Muscle layer of colon (tissue), 2 donors: ENCODE data around the gene ENG.
A peak's percentile ranks its signal among the peaks of the same experiment; 100 is the strongest.

Experiments used
- H3K27ac ChIP-seq: one replicate; pipeline ENCODE4 v1.7.0; 2013; ENCODE audit warnings: low read depth, mild to moderate bottlenecking, low read length, moderate library complexity
- H3K27me3 ChIP-seq, 2 donors: one replicate each; pipeline ENCODE4 v1.7.0; 2013; ENCODE audit warnings: low read length in 2 of 2, mild to moderate bottlenecking in 2 of 2; ENCODE audit not compliant: insufficient read depth in 2 of 2, control insufficient read depth in 1 of 2
- H3K36me3 ChIP-seq: one replicate; pipeline ENCODE4 v1.7.0; 2013; ENCODE audit warnings: mild to moderate bottlenecking, low read length; ENCODE audit not compliant: insufficient read depth
- H3K4me1 ChIP-seq: one replicate; pipeline ENCODE4 v1.7.0; 2013; ENCODE audit warnings: mild to moderate bottlenecking, low read length; ENCODE audit not compliant: insufficient read depth
- H3K4me3 ChIP-seq, 2 donors: one replicate each; pipeline ENCODE4 v1.7.0; 2013; ENCODE audit warnings: low read length in 2 of 2, low read depth in 1 of 2, mild to moderate bottlenecking in 1 of 2, moderate library complexity in 1 of 2
- H3K9ac ChIP-seq: one replicate; pipeline ENCODE4 v1.7.0; 2013; ENCODE audit warnings: low read length
- H3K9me3 ChIP-seq: one replicate; pipeline ENCODE4 v1.7.0; 2013; ENCODE audit warnings: mild to moderate bottlenecking, low read length
- donor health status: abdominal sarcoma.
- donor health status: Adenocarcinoma of cecum.

ENG gene

DNA sequence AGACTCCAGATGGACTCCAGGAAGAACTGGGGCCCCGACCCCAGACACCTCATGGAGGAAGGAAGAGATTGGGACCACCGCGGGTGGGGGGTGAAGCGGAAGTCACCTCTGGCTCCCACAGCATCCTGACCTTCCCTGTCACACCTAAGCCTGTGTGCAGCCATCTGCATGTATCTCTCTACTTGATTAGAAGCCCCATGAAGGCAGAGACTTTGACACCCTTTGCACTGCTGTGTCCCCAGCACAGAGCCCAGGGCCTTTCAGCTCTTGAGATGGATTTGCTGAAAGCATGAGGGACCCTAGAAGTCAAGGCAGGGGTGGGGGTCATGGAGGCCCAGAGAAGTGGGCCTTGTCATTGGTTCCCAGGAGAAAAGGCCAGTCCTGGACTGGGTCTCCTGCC lies 2.8 kb upstream of the ENG start:
- peaks cover 11% of the 10 kb centered on the region for H3K4me1 ChIP-seq
- H3K27me3 ChIP-seq = no peaks in the 10 kb centered on the region
- H3K9me3 ChIP-seq = no peaks in the 10 kb centered on the region
- no peak overlapping the region for H3K27ac ChIP-seq
- H3K36me3 ChIP-seq = no peaks in the 10 kb centered on the region
- H3K9ac ChIP-seq = no peak overlapping the region
- no peak overlapping the region for H3K4me3 ChIP-seq

DNA sequence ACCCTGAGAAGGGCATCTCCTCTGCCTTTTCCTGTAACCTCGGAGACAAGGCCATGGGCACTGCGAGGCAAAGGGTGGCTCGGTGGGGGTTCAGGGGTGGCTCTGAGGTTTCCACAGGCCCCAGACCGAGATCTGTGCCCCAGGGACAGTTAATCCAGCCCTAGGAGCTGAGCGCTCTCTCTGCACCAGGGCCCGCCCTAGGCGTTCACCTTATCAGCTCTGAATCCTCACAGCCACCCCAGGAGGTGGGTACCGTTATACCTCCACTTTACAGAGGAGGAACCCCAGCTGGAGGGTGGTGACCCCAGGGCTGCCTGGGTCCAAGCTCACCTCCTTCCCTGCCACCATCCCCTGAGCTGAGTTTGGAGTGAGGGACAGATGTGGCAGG lies 2.3 kb upstream of the ENG start:
- Histone ChIP-seq H3K27ac (no peak overlapping the region), H3K36me3 (no peaks in the 10 kb centered on the region), H3K4me3 (no peak overlapping the region), H3K4me1 (peaks cover 13% of the 10 kb centered on the region), H3K9me3 (no peaks in the 10 kb centered on the region), H3K27me3 (no peaks in the 10 kb centered on the region), H3K9ac (no peak overlapping the region)

DNA sequence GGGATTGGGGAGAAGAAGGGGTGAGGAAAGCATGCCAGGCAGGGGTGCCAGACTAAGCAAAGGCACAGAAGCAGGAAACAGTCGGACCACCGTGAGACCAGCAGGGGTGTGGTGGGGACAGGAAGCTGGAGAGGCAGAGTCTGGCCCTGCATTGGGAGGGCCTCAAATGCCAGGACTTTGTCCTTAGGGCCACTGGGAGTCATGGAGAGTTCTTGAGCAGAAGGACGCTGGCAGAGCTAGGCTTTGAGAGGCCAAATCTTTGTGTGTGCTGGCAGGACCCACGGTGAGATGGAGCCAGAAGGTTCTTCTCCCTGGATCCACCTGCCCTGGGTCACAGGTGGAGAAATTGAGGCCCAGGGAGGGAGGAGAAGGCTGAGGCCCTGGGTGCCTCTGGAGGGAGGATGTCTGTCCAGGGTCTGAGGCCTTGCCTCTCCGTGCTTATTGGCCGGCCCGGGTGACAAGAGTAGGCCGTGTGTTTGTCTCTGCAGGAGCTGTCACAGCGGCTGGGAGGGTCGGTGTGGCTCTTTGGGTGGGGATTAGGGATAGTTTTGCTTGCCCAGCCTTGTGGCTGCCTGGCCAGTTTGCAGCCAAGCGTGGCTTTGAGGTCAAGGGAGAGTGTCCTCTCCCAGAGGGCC lies 1.8 kb upstream of the ENG start:
- H3K27ac ChIP-seq = no peak overlapping the region
- H3K4me3 ChIP-seq = no peak overlapping the region
- H3K9ac ChIP-seq = no peak overlapping the region
- peaks cover 8% of the 10 kb centered on the region for H3K4me1 ChIP-seq
- no peaks in the 10 kb centered on the region for H3K36me3 ChIP-seq
- no peaks in the 10 kb centered on the region for H3K9me3 ChIP-seq
- no peaks in the 10 kb centered on the region for H3K27me3 ChIP-seq

- no peak overlapping the region for H3K9ac ChIP-seq
- H3K9me3 ChIP-seq = no peaks in the 10 kb centered on the region
- no peak overlapping the region for H3K27ac ChIP-seq
- no peaks in the 10 kb centered on the region for H3K36me3 ChIP-seq
- peaks cover 6% of the 10 kb centered on the region for H3K4me1 ChIP-seq
- H3K4me3 ChIP-seq = no peak overlapping the region
- no peaks in the 10 kb centered on the region for H3K27me3 ChIP-seq
These were observed 1.1 kb upstream of the ENG start for GRCh38 chr9:127855522-127855921.

DNA sequence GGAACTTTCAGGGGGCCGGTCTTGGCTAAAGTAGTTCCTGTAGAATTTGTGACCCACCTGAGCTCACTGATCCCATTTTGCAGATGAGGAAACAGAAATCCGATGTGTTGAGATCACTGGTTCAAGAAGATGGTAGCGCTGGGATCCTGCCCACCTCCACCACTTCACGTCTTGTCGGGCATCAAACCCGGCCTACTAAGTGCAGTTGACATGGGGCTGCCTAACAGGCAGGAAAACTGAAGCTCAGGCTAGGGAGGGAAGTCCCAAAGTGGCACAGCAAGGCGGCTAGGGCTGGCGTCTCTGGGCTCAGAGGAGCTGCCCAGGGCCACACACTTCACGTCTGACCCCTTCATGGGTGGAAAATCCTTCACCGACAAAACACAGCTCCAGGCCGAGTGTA lies 502 bp upstream of the ENG start:
- no peak overlapping the region for H3K27ac ChIP-seq
- no peak overlapping the region for H3K4me3 ChIP-seq
- no peak overlapping the region for H3K9ac ChIP-seq

GRCh38 chr9:127853312-127854183 lies 910 bp downstream of the ENG start:
- H3K27me3 ChIP-seq = no peaks in the 10 kb centered on the region
- H3K36me3 ChIP-seq = no peaks in the 10 kb centered on the region
- H3K4me3 ChIP-seq = peak overlapping the region; percentile 0 to 61
- H3K27ac ChIP-seq = peak overlapping the region; percentile 16
- H3K4me1 ChIP-seq = peaks cover 6% of the 10 kb centered on the region
- H3K9ac ChIP-seq = peak overlapping the region; percentile 65
- H3K9me3 ChIP-seq = no peaks in the 10 kb centered on the region

More for the DNA sequence above, 502 bp upstream of the ENG start:
- H3K27me3 ChIP-seq = no peaks in the 10 kb centered on the region
- H3K9me3 ChIP-seq = no peaks in the 10 kb centered on the region
- H3K36me3 ChIP-seq = no peaks in the 10 kb centered on the region
- peaks cover 6% of the 10 kb centered on the region for H3K4me1 ChIP-seq

- Histone ChIP-seq H3K36me3 (no peaks in the 10 kb centered on the region), H3K27me3 (no peaks in the 10 kb centered on the region), H3K4me1 (peaks cover 6% of the 10 kb centered on the region), H3K27ac (no peak overlapping the region), H3K4me3 (peak overlapping the region; percentile 0 to 61), H3K9me3 (no peaks in the 10 kb centered on the region), H3K9ac (peak overlapping the region; percentile 65)
These were observed 1.6 kb downstream of the ENG start for GRCh38 chr9:127852829-127853228.

GRCh38 chr9:127850286-127850830 lies 4.1 kb downstream of the ENG start:
- no peak overlapping the region for H3K27ac ChIP-seq

DNA sequence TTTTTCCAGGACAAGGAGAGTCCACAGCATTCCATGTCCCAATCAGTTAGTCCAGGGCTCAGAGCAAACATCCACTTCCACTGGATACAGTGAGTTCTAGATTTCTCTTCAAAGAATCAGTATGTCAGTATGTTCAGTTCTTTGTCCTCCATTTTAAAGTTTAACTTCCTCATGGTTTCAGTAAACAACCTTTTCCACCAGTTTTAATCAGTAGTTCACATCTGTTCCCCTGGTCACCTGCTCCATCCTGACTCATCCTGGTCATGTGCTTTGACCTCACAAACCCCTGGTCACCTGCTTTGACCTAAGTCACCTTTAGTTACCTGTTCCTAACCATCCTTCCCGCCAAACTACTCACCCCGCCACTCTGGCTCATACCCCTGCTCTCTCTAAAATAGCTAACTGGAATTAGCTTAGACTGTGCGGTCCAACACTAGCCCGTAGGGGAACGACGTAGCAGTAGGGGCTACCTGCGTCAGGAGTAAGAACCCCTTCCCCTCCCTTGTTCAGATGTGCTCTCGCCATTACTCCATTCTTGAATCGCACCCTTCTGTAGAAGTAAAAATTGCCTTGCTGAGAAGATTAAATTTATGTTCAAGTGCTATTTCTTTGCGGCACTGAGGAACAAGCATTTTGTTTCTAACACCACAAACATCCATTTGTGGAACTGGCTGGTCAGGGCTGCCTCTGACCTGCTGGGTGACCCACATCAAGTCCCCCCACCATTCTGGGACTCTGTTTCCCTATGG lies 5.5 kb downstream of the ENG start:
- Histone ChIP-seq H3K36me3 (no peaks in the 10 kb centered on the region), H3K27me3 (no peaks in the 10 kb centered on the region), H3K9me3 (no peaks in the 10 kb centered on the region), H3K27ac (no peak overlapping the region), H3K4me3 (no peak overlapping the region), H3K9ac (no peak overlapping the region), H3K4me1 (peaks cover 11% of the 10 kb centered on the region)

More at GRCh38 chr9:127850286-127850830, 4.1 kb downstream of the ENG start:
- Histone ChIP-seq H3K27me3 (no peaks in the 10 kb centered on the region), H3K9me3 (no peaks in the 10 kb centered on the region), H3K4me3 (no peak overlapping the region), H3K4me1 (peaks cover 6% of the 10 kb centered on the region), H3K36me3 (no peaks in the 10 kb centered on the region), H3K9ac (no peak overlapping the region)

DNA sequence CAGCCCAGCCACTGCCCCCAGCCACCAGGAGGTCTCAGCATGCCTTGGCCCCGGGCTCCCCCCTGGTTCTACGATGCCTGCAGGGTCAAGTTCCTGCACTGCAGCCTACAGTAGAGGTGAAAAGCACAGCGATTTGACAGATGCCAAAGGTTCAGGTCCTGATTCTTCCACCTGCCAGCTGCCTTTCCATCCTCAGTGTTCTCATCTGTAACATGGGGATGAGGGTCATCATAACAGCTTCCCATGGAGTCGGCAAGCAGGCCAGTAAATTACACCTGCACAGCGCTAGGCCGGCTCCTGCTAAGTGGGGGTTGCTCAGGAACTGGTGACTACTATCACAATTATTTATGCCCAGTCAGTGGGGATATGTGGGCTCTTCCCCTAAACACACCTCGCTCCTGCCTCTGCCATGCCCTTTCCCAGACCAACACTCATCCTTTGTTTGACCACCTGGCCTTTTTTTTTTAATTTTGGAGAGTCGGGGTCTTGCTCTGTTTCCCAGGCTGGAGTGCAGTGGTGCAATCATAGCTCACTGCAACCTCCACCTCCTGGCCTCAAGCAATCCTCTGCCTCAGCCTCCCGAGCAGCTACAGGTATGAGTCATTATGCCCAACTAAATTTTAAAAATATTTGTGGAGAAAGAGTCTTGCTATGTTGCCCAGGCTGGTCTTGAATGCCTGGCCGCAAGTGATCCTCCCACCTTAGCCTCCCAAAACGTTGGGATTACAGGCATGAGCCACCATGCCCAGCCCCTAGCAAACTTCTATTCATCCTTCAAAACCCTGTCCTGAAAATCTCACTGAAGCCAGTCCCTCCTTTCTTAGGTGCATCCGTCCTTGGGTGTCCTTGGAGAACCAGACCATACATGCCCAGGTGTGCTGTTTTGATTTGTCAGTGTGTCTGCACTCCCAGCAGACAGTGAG lies 6.4 kb downstream of the ENG start:
- H3K27ac ChIP-seq = no peak overlapping the region
- H3K9ac ChIP-seq = no peak overlapping the region
- H3K9me3 ChIP-seq = no peaks in the 10 kb centered on the region
- no peaks in the 10 kb centered on the region for H3K27me3 ChIP-seq
- no peaks in the 10 kb centered on the region for H3K36me3 ChIP-seq
- no peak overlapping the region for H3K4me3 ChIP-seq
- peaks cover 11% of the 10 kb centered on the region for H3K4me1 ChIP-seq
